ENCODE measurements around the gene ALDH18A1.

The ALDH18A1 gene

DNA sequence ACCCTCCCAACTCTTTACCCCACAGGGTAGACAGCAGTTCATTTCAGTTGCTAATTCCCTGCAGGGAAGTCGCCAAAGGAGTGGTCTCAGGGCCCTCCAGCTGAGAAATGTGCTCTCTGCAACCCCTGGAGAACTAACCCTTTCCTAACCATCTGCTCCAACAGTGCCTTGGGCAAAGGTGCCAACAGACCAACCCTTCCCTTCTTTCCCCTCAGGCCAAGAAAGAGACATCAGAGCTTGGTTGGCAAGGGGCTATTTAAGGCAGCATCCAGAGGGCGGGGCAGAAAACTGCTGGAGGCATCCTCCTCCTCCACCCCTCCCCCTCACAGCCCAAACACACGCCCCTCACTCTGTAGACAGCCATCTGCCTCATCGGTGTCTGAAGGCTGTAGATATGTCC is 97.0 kb downstream of the ALDH18A1 start:
- DNase-seq (ENCODE audit: low read depth in 1 of 2, low spot score in 1 of 2): no peak

DNA sequence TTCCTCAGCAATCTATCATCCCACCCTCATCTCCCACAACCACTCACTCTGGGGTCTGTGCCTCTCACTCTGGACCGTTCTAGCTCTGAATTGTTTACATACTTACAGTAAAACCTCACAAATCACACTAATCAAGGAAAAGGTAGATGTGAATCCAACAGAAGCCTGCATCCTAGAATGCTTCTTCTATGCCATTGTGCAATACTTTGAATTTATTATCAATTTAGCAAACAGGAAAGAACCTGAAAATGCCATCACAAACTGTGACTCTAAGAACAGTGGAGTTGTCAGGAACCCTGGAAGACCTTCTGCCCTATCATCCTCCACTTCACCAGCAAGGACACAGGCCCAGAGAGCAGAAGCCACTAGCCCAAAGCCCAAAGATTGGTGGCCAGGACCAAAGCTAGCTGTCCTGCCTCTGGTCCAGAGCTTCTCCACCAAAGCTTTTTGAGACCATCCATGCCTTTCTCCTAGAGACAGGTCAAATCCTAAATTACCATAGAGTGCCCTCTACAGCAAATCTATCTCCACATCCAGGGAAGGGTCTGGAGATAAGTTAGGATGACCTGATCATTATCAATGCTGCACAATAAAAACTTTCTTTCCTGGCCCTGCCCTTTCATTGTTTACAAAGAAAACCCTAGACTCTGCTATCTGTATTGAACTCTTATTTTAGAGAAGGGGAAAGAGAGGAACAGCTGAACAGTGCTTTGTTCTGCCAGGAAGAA is 97.8 kb downstream of the ALDH18A1 start:
- no peak for DNase-seq (ENCODE audit: low read depth in 1 of 2, low spot score in 1 of 2)

GRCh38 chr10:95556994-95557767 is 99.3 kb downstream of the ALDH18A1 start:
- DNase-seq (ENCODE audit: low read depth in 1 of 2, low spot score in 1 of 2): no peak
